B cell (primary cell): ENCODE measurements around the gene SNED1. TPM values are rescaled to one million over a fixed set of nuclear protein-coding genes. Genes with fewer than 3 reads are reported as not detected.

Source experiments
- ATAC-seq: fragments of 200-7000 bp; cut with Tn5 transposase; one replicate; pipeline ENCODE4 v1.10.0; 2021; ENCODE audit warnings: low read depth, mild to moderate bottlenecking, moderate number of reproducible peaks, moderate library complexity
- CTCF ChIA-PET: fragments of 350-600 bp; sonication (Branson Sonifier 250); formaldehyde crosslinking; loops from one replicate; lab custom pipeline; 2021; ENCODE audit warnings: antibody characterized with exemption, inconsistent platforms; lab: Charles Lee
- POLR2A ChIA-PET: fragments of 350-600 bp; sonication (Branson Sonifier 250); formaldehyde crosslinking; loops from one replicate; lab custom pipeline; 2021; ENCODE audit warnings: antibody characterized with exemption; lab: Charles Lee
- DNase-seq: peaks from one replicate; pipeline ENCODE4 v3.0.0; 2013
- H2AFZ ChIP-seq: 2 replicates; pipeline ENCODE4 v1.6.1; 2012; ENCODE audit warnings: mild to moderate bottlenecking, low read depth, low read length; ENCODE audit not compliant: insufficient read depth, poor library complexity, severe bottlenecking
- H3K27ac ChIP-seq, 2 donors: 1 replicate in 1 of 2; 2 replicates in 1 of 2; pipeline ENCODE4 v1.5.1; 2012 to 2013; ENCODE audit warnings: low read length in 2 of 2, mild to moderate bottlenecking in 2 of 2, moderate library complexity in 1 of 2
- H3K27me3 ChIP-seq, 4 experiments: fragments of 200-600 bp in 1 of 4; sonication (generic) in 1 of 4; replicated peaks in 1 of 4; 1 replicate in 2 of 4; 2 replicates in 2 of 4; pipeline versions ENCODE4 v1.6.1 to v1.7.0; 2013 to 2016; ENCODE audit warnings: low read length in 3 of 4, mild to moderate bottlenecking in 2 of 4, mixed read lengths in 1 of 4, moderate library complexity in 1 of 4; ENCODE audit not compliant: insufficient read depth in 4 of 4, control insufficient read depth in 3 of 4; ENCODE audit errors: control extremely low read depth in 1 of 4
- H3K36me3 ChIP-seq, 2 experiments: replicated peaks in 1 of 2; 1 replicate in 1 of 2; 2 replicates in 1 of 2; pipeline versions ENCODE4 v1.6.1 to v1.7.1; 2013; ENCODE audit warnings: low read length in 1 of 2; ENCODE audit not compliant: insufficient read depth in 2 of 2, control insufficient read depth in 1 of 2; ENCODE audit errors: control extremely low read depth in 1 of 2, extremely low read depth in 1 of 2
- H3K4me1 ChIP-seq, 2 donors: fragments of 200-600 bp in 1 of 2; sonication (generic) in 1 of 2; 1 replicate in 1 of 2; 2 replicates in 1 of 2; pipeline versions ENCODE4 v1.5.1 to v1.6.1; 2013 to 2017; ENCODE audit warnings: low read length in 2 of 2; ENCODE audit not compliant: control insufficient read depth in 2 of 2, insufficient read depth in 2 of 2
- H3K4me2 ChIP-seq: replicated peaks from 2 replicates; pipeline ENCODE3; 2012; ENCODE audit warnings: mild to moderate bottlenecking, low read depth, low read length; ENCODE audit not compliant: poor library complexity, severe bottlenecking
- H3K4me3 ChIP-seq, 5 experiments: fragments of 200-600 bp in 1 of 5; sonication (generic) in 1 of 5; 1 replicate in 3 of 5; 2 replicates in 2 of 5; pipeline versions ENCODE4 v1.5.1 to v1.7.0; 2011 to 2016; ENCODE audit warnings: low read length in 4 of 5, mild to moderate bottlenecking in 4 of 5, low read depth in 2 of 5, control low read depth in 1 of 5, moderate library complexity in 1 of 5; ENCODE audit not compliant: insufficient read depth in 1 of 5; ENCODE audit errors: control extremely low read depth in 1 of 5, extremely low read depth in 1 of 5
- H3K79me2 ChIP-seq: fragments of 200-600 bp; sonication (generic); one replicate; pipeline ENCODE4 v1.6.0; 2016; ENCODE audit warnings: low read length; ENCODE audit not compliant: control insufficient read depth, insufficient read depth
- H3K9ac ChIP-seq: fragments of 200-600 bp; sonication (generic); 2 replicates; pipeline ENCODE4 v1.6.1; 2017; ENCODE audit warnings: mild to moderate bottlenecking, low read length, moderate library complexity
- H3K9me3 ChIP-seq, 3 donors: one replicate each; pipeline versions ENCODE4 v1.6.1 to v1.7.1; 2013; ENCODE audit warnings: low read length in 2 of 3; ENCODE audit not compliant: control insufficient read depth in 2 of 3, insufficient read depth in 1 of 3; ENCODE audit errors: control extremely low read depth in 1 of 3
- H4K20me1 ChIP-seq: 2 replicates; pipeline ENCODE4 v1.6.0; 2012; ENCODE audit warnings: mild to moderate bottlenecking, low read length; ENCODE audit not compliant: insufficient read depth, control insufficient read depth, poor library complexity, severe bottlenecking
- H3K27ac Mint-ChIP-seq: one replicate; pipeline ENCODE4 v1.8.0; 2021; ENCODE audit warnings: mixed read lengths
- H3K27me3 Mint-ChIP-seq: one replicate; pipeline ENCODE4 v1.8.0; 2021; ENCODE audit warnings: mixed read lengths
- H3K4me1 Mint-ChIP-seq: one replicate; pipeline ENCODE4 v1.8.0; 2021; ENCODE audit warnings: mixed read lengths
- H3K4me3 Mint-ChIP-seq: one replicate; pipeline ENCODE4 v1.8.0; 2021; ENCODE audit warnings: mixed read lengths
- H3K9me3 Mint-ChIP-seq: one replicate; pipeline ENCODE4 v1.8.0; 2022; ENCODE audit warnings: mixed read lengths; ENCODE audit not compliant: insufficient read depth
- CTCF ChIP-seq: fragments of 200-600 bp; IDR thresholded peaks from one replicate; pipeline ENCODE4 v1.8.0; 2022; ENCODE audit warnings: antibody characterized with exemption, mild to moderate bottlenecking
- EZH2 ChIP-seq: IDR thresholded peaks from 2 replicates; pipeline ENCODE4 v1.6.1; 2012; ENCODE audit warnings: borderline replicate concordance, low read depth, mild to moderate bottlenecking, moderate library complexity, low read length; ENCODE audit not compliant: insufficient read depth, poor library complexity, severe bottlenecking
- WGBS: methylation state at CpG from one replicate; pipeline ENCODE4 v1.1.5; 2013; ENCODE audit warnings: missing lambda C conversion rate; ENCODE audit not compliant: insufficient coverage; 5-methylcytosine and 5-hydroxymethylcytosine counted together
- intact Hi-C: fragments of 100-400 bp; cut with micrococcal nuclease; formaldehyde crosslinking; loops from one replicate; pipeline ENCODE4 v1.10.0; 2022
- polyA plus RNA-seq: library from polyadenylated mRNA; depleted of rRNA; stranded (reverse); fragments of >200 nt; gene quantifications from 2 replicates; pipeline ENCODE4 v1.2.3, GENCODE V29; 2012
- total RNA-seq, 2 donors: library from RNA; stranded (reverse); fragments of 120-200 nt in 1 of 2; gene quantifications; 1 replicate in 1 of 2; 2 replicates in 1 of 2; pipeline versions ENCODE4 v1.2.3 to v1.2.4, GENCODE V29; 2013 to 2022

SNED1 gene
- total and polyA plus RNA-seq, 2 donors (not counting 1 experiment from before 2014, with no cell fraction given) = 25.5 to 336 TPM

DNA sequence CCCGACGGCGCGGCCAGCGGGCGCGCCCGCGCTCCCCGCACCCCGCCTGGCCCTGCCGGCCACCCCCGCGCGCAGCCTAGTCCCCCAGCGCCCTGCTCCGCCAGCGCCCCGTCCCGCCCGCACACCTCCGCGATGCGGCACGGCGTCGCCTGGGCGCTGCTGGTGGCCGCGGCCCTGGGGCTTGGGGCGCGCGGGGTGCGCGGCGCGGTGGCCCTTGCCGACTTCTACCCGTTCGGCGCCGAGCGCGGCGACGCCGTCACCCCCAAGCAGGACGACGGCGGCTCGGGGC, 232 bp downstream of the SNED1 start:
- POLR2A ChIA-PET = no interaction called here
- no peak for ATAC-seq
- peak overlapping the region; percentile 74 for H3K4me2 ChIP-seq
- peaks cover 0 to 22% (median 6%) of the 10 kb centered on the region in 3 donors for H3K9me3 ChIP-seq
- H3K9ac ChIP-seq = no peak overlapping the region
- H3K36me3 ChIP-seq = no peaks in the 10 kb centered on the region
- no peak overlapping the region for H2AFZ ChIP-seq
- CTCF ChIA-PET = no interaction called here
- no peaks in the 10 kb centered on the region for H3K79me2 ChIP-seq
- H3K27ac ChIP-seq = no peak overlapping the region
- no peaks in the 10 kb centered on the region for H3K9me3 Mint-ChIP-seq
- H3K27ac Mint-ChIP-seq = no peak overlapping the region
- H3K27me3 Mint-ChIP-seq = peaks cover 33% of the 10 kb centered on the region
- peak; percentile 42 for DNase-seq
- H4K20me1 ChIP-seq = no peaks in the 10 kb centered on the region
- 2% methylated on average over 51 of the region's 51 CpGs for WGBS
- H3K4me3 Mint-ChIP-seq = peak overlapping the region; percentile 67
- peak overlapping the region in 1 of 5 experiments; percentile 45 for H3K4me3 ChIP-seq
- peaks cover 0 to 37% (median 8%) of the 10 kb centered on the region in 4 experiments for H3K27me3 ChIP-seq
- H3K4me1 Mint-ChIP-seq = peaks cover 11% of the 10 kb centered on the region
- TF ChIP-seq CTCF = no peak
- no peak for TF ChIP-seq EZH2
- intact Hi-C loops = loop anchor here (1.0 to 5.0 kb wide), 3 partner anchors 43 to 152 kb away; partner anchors contain the start of gene PPP1R7
- peaks cover 7 to 8% of the 10 kb centered on the region in 2 donors for H3K4me1 ChIP-seq

GRCh38 chr2:240998995-240999791, 775 bp downstream of the SNED1 start:
- H3K4me1 Mint-ChIP-seq = peaks cover 11% of the 10 kb centered on the region
- peak overlapping the region; percentile 67 for H3K4me3 Mint-ChIP-seq
- Histone ChIP-seq H3K4me3 (peak overlapping the region in 1 of 5 experiments; percentile 14), H3K27me3 (peaks cover 0 to 37% (median 6%) of the 10 kb centered on the region in 4 experiments), H3K36me3 (no peaks in the 10 kb centered on the region), H4K20me1 (no peaks in the 10 kb centered on the region), H3K4me2 (peak overlapping the region; percentile 74), H2AFZ (no peak overlapping the region), H3K79me2 (no peaks in the 10 kb centered on the region), H3K4me1 (peaks cover 7 to 8% of the 10 kb centered on the region in 2 donors), H3K9me3 (peaks cover 1 to 27% (median 11%) of the 10 kb centered on the region in 3 donors), H3K9ac (no peak overlapping the region), H3K27ac (no peak overlapping the region)
- intact Hi-C loops = loop anchor here (1.0 to 5.0 kb wide), 3 partner anchors 42 to 151 kb away; partner anchors contain the start of gene PPP1R7
- no peak overlapping the region for H3K27ac Mint-ChIP-seq
- DNase-seq (no peak), ATAC-seq (no peak)
- TF ChIP-seq CTCF (no peak), EZH2 (no peak)
- peaks cover 2% of the 10 kb centered on the region for H3K9me3 Mint-ChIP-seq
- CTCF ChIA-PET = no interaction called here
- H3K27me3 Mint-ChIP-seq = peaks cover 33% of the 10 kb centered on the region
- 15% methylated on average over 71 of the region's 71 CpGs for WGBS
- POLR2A ChIA-PET = no interaction called here
